Cardiac muscle cell (in vitro differentiated cells and primary cell): Measurements from ENCODE around the gene CPLX3. TPM values are rescaled to one million over a fixed set of nuclear protein-coding genes. Genes with fewer than 3 reads are reported as not detected.

Experiments used
- DNase-seq, 2 donors: peaks; one replicate each; pipeline versions ENCODE4 v3.0.0 to v3.0.0-alpha.2; 2010 to 2017; ENCODE audit warnings: low read depth in 1 of 2, low spot score in 1 of 2
- H3K27ac ChIP-seq: fragments of 200-600 bp; sonication (generic); 2 replicates; pipeline ENCODE4 v1.5.1; 2016
- H3K27me3 ChIP-seq: fragments of 200-600 bp; sonication (generic); 2 replicates; pipeline ENCODE4 v1.6.0; 2016; ENCODE audit warnings: control low read depth
- H3K36me3 ChIP-seq: fragments of 200-600 bp; sonication (generic); 2 replicates; pipeline ENCODE4 v1.5.1; 2016; ENCODE audit warnings: control low read depth
- H3K4me1 ChIP-seq: fragments of 200-600 bp; sonication (generic); 2 replicates; pipeline ENCODE4 v1.8.1; 2017; ENCODE audit warnings: low read depth, mild to moderate bottlenecking, mixed run types
- H3K4me3 ChIP-seq: fragments of 200-600 bp; sonication (generic); 2 replicates; pipeline ENCODE4 v1.5.1; 2016; ENCODE audit warnings: mild to moderate bottlenecking
- H3K9me3 ChIP-seq: fragments of 200-600 bp; sonication (generic); 2 replicates; pipeline ENCODE4 v1.5.1; 2017; ENCODE audit warnings: low read depth, mild to moderate bottlenecking, control low read depth
- CTCF ChIP-seq: IDR thresholded peaks from 2 replicates; pipeline ENCODE4 v1.5.1; 2012; ENCODE audit warnings: low read depth, mild to moderate bottlenecking, low read length
- polyA plus RNA-seq: library from polyadenylated mRNA; unstranded; fragments of >200 nt; fragmentation: Nextera tagmentation; extraction: Ambion mirVana; gene quantifications from 2 replicates; pipeline ENCODE4 v1.2.1, GENCODE V29; 2016
- total RNA-seq: library from RNA; depleted of rRNA; stranded (reverse); fragments of >200 nt; gene quantifications from 2 replicates; pipeline ENCODE4 v1.2.3, GENCODE V29; 2016

The CPLX3 gene
- total and polyA plus RNA-seq, 2 experiments from 2014 or later, result not detected

DNA sequence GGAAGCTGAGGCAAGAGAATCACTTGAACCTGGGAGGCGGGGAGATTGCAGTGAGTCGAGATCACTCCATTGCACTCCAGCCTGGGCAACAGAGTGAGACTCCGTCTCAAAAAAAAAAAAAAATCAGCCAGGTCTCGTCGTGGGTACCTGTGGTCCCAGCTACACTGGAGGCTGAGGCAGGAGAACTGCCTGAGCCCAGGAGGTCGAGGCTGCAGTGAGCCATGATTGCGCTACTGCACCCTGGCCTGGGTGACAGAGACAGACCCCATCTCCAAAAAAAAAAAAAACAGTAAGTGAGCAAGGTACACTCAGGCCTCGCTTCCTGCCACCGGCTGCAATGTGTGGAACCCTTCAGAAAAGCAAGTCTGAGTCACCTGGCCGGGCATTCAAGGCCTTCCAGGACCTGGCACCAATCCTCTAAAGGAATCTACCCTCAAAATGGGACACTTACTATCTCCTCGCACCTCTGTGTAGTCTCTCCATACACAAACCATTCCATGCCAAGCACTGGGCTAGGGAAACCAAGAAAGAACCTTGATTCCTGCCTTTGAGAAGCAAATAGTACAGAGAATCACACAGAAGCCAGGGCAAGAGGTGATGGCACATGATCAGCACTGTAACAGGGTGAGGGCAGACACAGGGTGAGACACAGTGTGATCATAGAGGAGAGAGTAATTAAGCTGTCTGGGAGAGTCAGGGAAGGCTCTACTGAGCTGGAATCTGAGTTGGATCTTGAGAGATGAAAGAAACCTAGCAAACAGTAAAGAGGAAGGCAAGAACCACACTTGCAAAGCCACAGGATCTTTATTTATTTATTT lies 37.0 kb downstream of the CPLX3 start:
- DNase-seq, result no peak
- H3K9me3 ChIP-seq, result no peaks in the 10 kb centered on the region
- H3K4me3 ChIP-seq, result no peak overlapping the region
- TF ChIP-seq CTCF, result no peak
- H3K36me3 ChIP-seq, result no peaks in the 10 kb centered on the region
- peaks cover 4% of the 10 kb centered on the region for H3K4me1 ChIP-seq
- H3K27ac ChIP-seq, result no peak overlapping the region
- H3K27me3 ChIP-seq, result no peaks in the 10 kb centered on the region

- no peak for DNase-seq
- Histone ChIP-seq H3K27me3 (no peaks in the 10 kb centered on the region), H3K27ac (no peak overlapping the region), H3K9me3 (no peaks in the 10 kb centered on the region), H3K4me1 (peaks cover 11% of the 10 kb centered on the region), H3K36me3 (no peaks in the 10 kb centered on the region), H3K4me3 (no peak overlapping the region)
- no peak for TF ChIP-seq CTCF
Observed at GRCh38 chr15:74864296-74864695, 37.9 kb downstream of the CPLX3 start.

GRCh38 chr15:74865316-74865715 lies 38.9 kb downstream of the CPLX3 start:
- H3K27ac ChIP-seq, result no peak overlapping the region
- no peaks in the 10 kb centered on the region for H3K9me3 ChIP-seq
- H3K27me3 ChIP-seq, result no peaks in the 10 kb centered on the region
- DNase-seq, result no peak
- H3K36me3 ChIP-seq, result no peaks in the 10 kb centered on the region
- no peak overlapping the region for H3K4me3 ChIP-seq
- peaks cover 21% of the 10 kb centered on the region for H3K4me1 ChIP-seq
- TF ChIP-seq CTCF, result no peak

DNA sequence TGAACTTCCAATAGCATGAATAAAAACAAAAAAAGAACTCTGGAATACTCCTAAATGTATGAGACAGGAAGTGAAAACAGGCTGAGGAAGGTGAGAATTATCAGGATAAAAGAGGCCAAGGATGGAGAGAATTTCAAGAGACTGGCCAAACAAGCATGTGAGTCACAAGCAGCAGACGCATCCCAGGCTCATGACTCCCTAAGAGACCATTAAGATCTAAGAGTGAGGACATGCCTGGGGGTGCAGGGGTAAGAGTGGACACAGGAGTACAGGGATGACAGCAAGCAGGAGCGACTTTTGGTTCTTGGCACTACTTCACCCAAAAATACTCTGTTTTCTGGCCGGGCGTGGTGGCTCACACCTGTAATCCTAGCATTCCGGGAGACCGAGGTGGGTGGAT lies 39.7 kb downstream of the CPLX3 start:
- Histone ChIP-seq H3K4me1 (peaks cover 28% of the 10 kb centered on the region), H3K27me3 (no peaks in the 10 kb centered on the region), H3K36me3 (no peaks in the 10 kb centered on the region), H3K4me3 (no peak overlapping the region), H3K9me3 (no peaks in the 10 kb centered on the region), H3K27ac (no peak overlapping the region)
- no peak for TF ChIP-seq CTCF
- peak in 1 of 2 donors; percentile 42 for DNase-seq

DNA sequence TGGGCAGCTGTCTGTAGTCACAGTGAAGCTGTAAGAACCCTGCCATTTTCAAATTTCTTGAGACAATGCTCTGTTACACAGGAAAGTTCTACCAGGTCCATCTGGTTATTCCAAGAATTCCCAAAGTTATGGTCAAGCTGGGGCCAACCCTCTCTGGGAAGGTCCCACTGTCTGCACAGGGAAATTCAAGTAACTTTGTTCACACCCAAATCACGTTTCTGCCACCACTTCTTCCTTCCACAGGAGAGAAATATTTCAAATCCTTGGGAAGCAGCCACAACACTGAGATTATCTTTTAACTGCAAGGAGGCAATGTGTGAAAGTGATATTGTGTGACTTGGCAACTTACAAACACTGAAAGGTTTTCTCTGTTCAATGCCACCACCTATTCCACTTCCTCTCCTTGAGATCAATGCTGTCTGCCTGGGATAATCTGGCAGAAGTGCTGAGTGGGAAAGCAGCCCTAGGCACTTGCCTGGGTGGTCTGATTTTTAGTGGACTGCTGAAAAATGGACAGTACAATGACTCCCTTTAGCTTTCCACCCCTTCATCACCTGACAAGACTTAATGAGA lies 41.1 kb downstream of the CPLX3 start:
- Histone ChIP-seq H3K27me3 (no peaks in the 10 kb centered on the region), H3K4me1 (peaks cover 28% of the 10 kb centered on the region), H3K4me3 (no peak overlapping the region), H3K36me3 (no peaks in the 10 kb centered on the region), H3K27ac (peak overlapping the region; percentile 32), H3K9me3 (no peaks in the 10 kb centered on the region)
- no peak for TF ChIP-seq CTCF
- no peak for DNase-seq
